Cardiac muscle cell (in vitro differentiated cells and primary cell): ENCODE data around the gene SBNO2. TPM values are rescaled to one million over a fixed set of nuclear protein-coding genes. Genes with fewer than 3 reads are reported as not detected.

ENCODE experiments used
- DNase-seq, 2 donors: peaks; one replicate each; pipeline versions ENCODE4 v3.0.0 to v3.0.0-alpha.2; 2010 to 2017; ENCODE audit warnings: low read depth in 1 of 2, low spot score in 1 of 2
- H3K27ac ChIP-seq: fragments of 200-600 bp; sonication (generic); 2 replicates; pipeline ENCODE4 v1.5.1; 2016
- H3K27me3 ChIP-seq: fragments of 200-600 bp; sonication (generic); 2 replicates; pipeline ENCODE4 v1.6.0; 2016; ENCODE audit warnings: control low read depth
- H3K36me3 ChIP-seq: fragments of 200-600 bp; sonication (generic); 2 replicates; pipeline ENCODE4 v1.5.1; 2016; ENCODE audit warnings: control low read depth
- H3K4me1 ChIP-seq: fragments of 200-600 bp; sonication (generic); 2 replicates; pipeline ENCODE4 v1.8.1; 2017; ENCODE audit warnings: low read depth, mild to moderate bottlenecking, mixed run types
- H3K4me3 ChIP-seq: fragments of 200-600 bp; sonication (generic); 2 replicates; pipeline ENCODE4 v1.5.1; 2016; ENCODE audit warnings: mild to moderate bottlenecking
- H3K9me3 ChIP-seq: fragments of 200-600 bp; sonication (generic); 2 replicates; pipeline ENCODE4 v1.5.1; 2017; ENCODE audit warnings: low read depth, mild to moderate bottlenecking, control low read depth
- polyA plus RNA-seq: library from polyadenylated mRNA; unstranded; fragments of >200 nt; fragmentation: Nextera tagmentation; extraction: Ambion mirVana; gene quantifications from 2 replicates; pipeline ENCODE4 v1.2.1, GENCODE V29; 2016
- total RNA-seq: library from RNA; depleted of rRNA; stranded (reverse); fragments of >200 nt; gene quantifications from 2 replicates; pipeline ENCODE4 v1.2.3, GENCODE V29; 2016
- TF ChIP-seq, protein P1 (sequence below): IDR thresholded peaks from 2 replicates; pipeline ENCODE4 v1.5.1; 2012; ENCODE audit warnings: low read depth, mild to moderate bottlenecking, low read length

Gene SBNO2
- total and polyA plus RNA-seq, 2 experiments from 2014 or later: 11.8 to 28.5 TPM

GRCh38 chr19:1058112-1058511 is 116.0 kb downstream of the SBNO2 start:
- peaks cover 3% of the 10 kb centered on the region for H3K9me3 ChIP-seq
- no peak overlapping the region for H3K27ac ChIP-seq
- H3K4me1 ChIP-seq: no peaks in the 10 kb centered on the region
- H3K36me3 ChIP-seq: peaks cover 3% of the 10 kb centered on the region
- TF ChIP-seq, protein P1, sequence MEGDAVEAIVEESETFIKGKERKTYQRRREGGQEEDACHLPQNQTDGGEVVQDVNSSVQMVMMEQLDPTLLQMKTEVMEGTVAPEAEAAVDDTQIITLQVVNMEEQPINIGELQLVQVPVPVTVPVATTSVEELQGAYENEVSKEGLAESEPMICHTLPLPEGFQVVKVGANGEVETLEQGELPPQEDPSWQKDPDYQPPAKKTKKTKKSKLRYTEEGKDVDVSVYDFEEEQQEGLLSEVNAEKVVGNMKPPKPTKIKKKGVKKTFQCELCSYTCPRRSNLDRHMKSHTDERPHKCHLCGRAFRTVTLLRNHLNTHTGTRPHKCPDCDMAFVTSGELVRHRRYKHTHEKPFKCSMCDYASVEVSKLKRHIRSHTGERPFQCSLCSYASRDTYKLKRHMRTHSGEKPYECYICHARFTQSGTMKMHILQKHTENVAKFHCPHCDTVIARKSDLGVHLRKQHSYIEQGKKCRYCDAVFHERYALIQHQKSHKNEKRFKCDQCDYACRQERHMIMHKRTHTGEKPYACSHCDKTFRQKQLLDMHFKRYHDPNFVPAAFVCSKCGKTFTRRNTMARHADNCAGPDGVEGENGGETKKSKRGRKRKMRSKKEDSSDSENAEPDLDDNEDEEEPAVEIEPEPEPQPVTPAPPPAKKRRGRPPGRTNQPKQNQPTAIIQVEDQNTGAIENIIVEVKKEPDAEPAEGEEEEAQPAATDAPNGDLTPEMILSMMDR: no peak
- H3K27me3 ChIP-seq: no peaks in the 10 kb centered on the region
- no peak overlapping the region for H3K4me3 ChIP-seq
- DNase-seq: no peak

Other genes with a start within 250 kb of the SBNO2 start
- gene ARID3A, start 248.2 kb downstream of the SBNO2 start, total RNA-seq: 59.7 and 62.3 TPM in 2 replicates
- 39.1 and 48.7 TPM in 2 replicates for gene ARID3A, start 248.2 kb downstream of the SBNO2 start, polyA plus RNA-seq
- gene WDR18, start 189.9 kb downstream of the SBNO2 start, total RNA-seq: 136 and 143 TPM in 2 replicates
- gene WDR18, start 189.9 kb downstream of the SBNO2 start, polyA plus RNA-seq: 241 and 262 TPM in 2 replicates
- gene GRIN3B, start 173.8 kb downstream of the SBNO2 start, total RNA-seq: 5.4 and 8.5 TPM in 2 replicates
- gene GRIN3B, start 173.8 kb downstream of the SBNO2 start, polyA plus RNA-seq: 3.0 and 4.9 TPM in 2 replicates
- gene TMEM259, start 153.1 kb downstream of the SBNO2 start, total RNA-seq: 228 and 370 TPM in 2 replicates
- gene TMEM259, start 153.1 kb downstream of the SBNO2 start, polyA plus RNA-seq: 403 and 445 TPM in 2 replicates
- not detected in 2 replicates for gene RNU6-2, start 152.7 kb downstream of the SBNO2 start, total RNA-seq
- gene RNU6-2, start 152.7 kb downstream of the SBNO2 start, polyA plus RNA-seq: not detected in 2 replicates
- 158 TPM in 2 replicates for gene CNN2, start 147.7 kb downstream of the SBNO2 start, total RNA-seq
- gene CNN2, start 147.7 kb downstream of the SBNO2 start, polyA plus RNA-seq: 183 and 185 TPM in 2 replicates
- 43.6 and 44.0 TPM in 2 replicates for gene ABCA7, start 134.2 kb downstream of the SBNO2 start, total RNA-seq
- gene ABCA7, start 134.2 kb downstream of the SBNO2 start, polyA plus RNA-seq: 36.8 and 60.4 TPM in 2 replicates
- gene ARHGAP45, start 107.1 kb downstream of the SBNO2 start, total RNA-seq: 88.6 and 133 TPM in 2 replicates
- gene ARHGAP45, start 107.1 kb downstream of the SBNO2 start, polyA plus RNA-seq: 39.3 and 67.5 TPM in 2 replicates
- 371 and 410 TPM in 2 replicates for gene POLR2E, start 78.9 kb downstream of the SBNO2 start, total RNA-seq
- gene POLR2E, start 78.9 kb downstream of the SBNO2 start, polyA plus RNA-seq: 409 and 487 TPM in 2 replicates
- gene GPX4, start 70.3 kb downstream of the SBNO2 start, total RNA-seq: 759 and 903 TPM in 2 replicates
- gene GPX4, start 70.3 kb downstream of the SBNO2 start, polyA plus RNA-seq: 826 and 860 TPM in 2 replicates
- 140 and 180 TPM in 2 replicates for gene STK11, start 31.5 kb upstream of the SBNO2 start, total RNA-seq
- 122 and 154 TPM in 2 replicates for gene STK11, start 31.5 kb upstream of the SBNO2 start, polyA plus RNA-seq
- 21.1 and 29.1 TPM in 2 replicates for gene CBARP, start 63.7 kb upstream of the SBNO2 start, total RNA-seq
- 22.1 and 30.6 TPM in 2 replicates for gene CBARP, start 63.7 kb upstream of the SBNO2 start, polyA plus RNA-seq
- gene ATP5F1D, start 67.5 kb upstream of the SBNO2 start, total RNA-seq: 188 and 355 TPM in 2 replicates
- gene ATP5F1D, start 67.5 kb upstream of the SBNO2 start, polyA plus RNA-seq: 505 and 638 TPM in 2 replicates
- 45.6 and 89.2 TPM in 2 replicates for gene MIDN, start 74.3 kb upstream of the SBNO2 start, total RNA-seq
- gene MIDN, start 74.3 kb upstream of the SBNO2 start, polyA plus RNA-seq: 58.1 and 76.0 TPM in 2 replicates
- 1,112 and 2,236 TPM in 2 replicates for gene CIRBP, start 95.1 kb upstream of the SBNO2 start, total RNA-seq
- 716 and 851 TPM in 2 replicates for gene CIRBP, start 95.1 kb upstream of the SBNO2 start, polyA plus RNA-seq
- gene FAM174C, start 101.3 kb upstream of the SBNO2 start, total RNA-seq: 31.2 and 44.9 TPM in 2 replicates
- gene FAM174C, start 101.3 kb upstream of the SBNO2 start, polyA plus RNA-seq: 34.0 and 34.4 TPM in 2 replicates
- gene EFNA2, start 111.6 kb upstream of the SBNO2 start, total RNA-seq: 13.0 and 16.9 TPM in 2 replicates
- gene EFNA2, start 111.6 kb upstream of the SBNO2 start, polyA plus RNA-seq: 0.34 and 0.44 TPM in 2 replicates
- 264 and 266 TPM in 2 replicates for gene NDUFS7, start 209.6 kb upstream of the SBNO2 start, total RNA-seq
- 455 and 472 TPM in 2 replicates for gene NDUFS7, start 209.6 kb upstream of the SBNO2 start, polyA plus RNA-seq
- 197 and 231 TPM in 2 replicates for gene GAMT, start 227.3 kb upstream of the SBNO2 start, total RNA-seq
- 180 and 231 TPM in 2 replicates for gene GAMT, start 227.3 kb upstream of the SBNO2 start, polyA plus RNA-seq
- 103 and 112 TPM in 2 replicates for gene DAZAP1, start 233.3 kb upstream of the SBNO2 start, total RNA-seq
- gene DAZAP1, start 233.3 kb upstream of the SBNO2 start, polyA plus RNA-seq: 41.8 and 43.0 TPM in 2 replicates